GM12878 (cell line): Measurements from ENCODE around the gene GMDS. TPM values are rescaled to one million over a fixed set of nuclear protein-coding genes. Genes with fewer than 3 reads are reported as not detected.

Experiments used
- ATAC-seq: fragments of 200-7000 bp; cut with Tn5 transposase; 3 replicates; pipeline ENCODE4 v1.9.1; 2020; ENCODE audit warnings: mild to moderate bottlenecking, moderate library complexity
- BruUV-seq: library from RNA; stranded (reverse); fragments of 400-500 nt; replicated peaks from 2 replicates; lab custom pipeline; 2021; lab: Mats Ljungman, UMichigan
- CTCF ChIA-PET: fragments of 300-600 bp; sonication (Branson Sonifier 250); formaldehyde crosslinking; extraction: SDS; loops from one replicate; lab custom pipeline; 2021; ENCODE audit warnings: inconsistent platforms; lab: Yijun Ruan, JAX
- POLR2A ChIA-PET: fragments of 350-600 bp; formaldehyde crosslinking; extraction: SDS; loops from one replicate; lab custom pipeline; 2021; ENCODE audit warnings: inconsistent platforms; lab: Charles Lee
- RAD21 ChIA-PET: fragments of 300-600 bp; sonication (Branson Sonifier 250); formaldehyde crosslinking; loops from one replicate; lab custom pipeline; 2023; ENCODE audit warnings: antibody characterized with exemption; ENCODE audit not compliant: unreplicated experiment; lab: Charles Lee
- SMC1A ChIA-PET: fragments of 300-600 bp; sonication (Branson Sonifier 250); formaldehyde crosslinking; loops from one replicate; lab custom pipeline; 2023; ENCODE audit not compliant: unreplicated experiment, uncharacterized antibody; lab: Charles Lee
- DNase-seq: peaks from one replicate; pipeline ENCODE4 v3.0.0-alpha.2; 2011; ENCODE audit warnings: low read depth, low spot score
- FAIRE-seq: peaks from 3 replicates; lab custom pipeline; 2011; peaks lifted over from hg19 to GRCh38; lab: Jason Lieb, UNC
- H2AFZ ChIP-seq: 2 replicates; pipeline ENCODE4 v1.6.0; 2011; ENCODE audit warnings: low read depth, low read length, control low read depth; ENCODE audit not compliant: control insufficient read depth
- H3K27ac ChIP-seq: 2 replicates; pipeline ENCODE4 v1.5.1; 2011; ENCODE audit warnings: control low read depth; ENCODE audit not compliant: control insufficient read depth, insufficient read depth
- H3K27me3 ChIP-seq, 2 experiments: replicated peaks in 1 of 2; 2 replicates each; pipeline versions ENCODE4 v1.6.0 to v1.6.1; 2011; ENCODE audit warnings: low read length in 1 of 2; ENCODE audit not compliant: control insufficient read depth in 2 of 2, insufficient read depth in 2 of 2
- H3K36me3 ChIP-seq, 2 experiments: 2 replicates each; pipeline ENCODE4 v1.5.1; 2011; ENCODE audit warnings: low read length in 1 of 2; ENCODE audit not compliant: control insufficient read depth in 2 of 2, insufficient read depth in 2 of 2
- H3K4me1 ChIP-seq: 2 replicates; pipeline ENCODE4 v1.6.1; 2011; ENCODE audit warnings: mild to moderate bottlenecking, low read length, moderate library complexity, mixed read lengths; ENCODE audit not compliant: control insufficient read depth, insufficient read depth
- H3K4me2 ChIP-seq: 2 replicates; pipeline ENCODE4 v1.6.0; 2011; ENCODE audit warnings: control low read depth; ENCODE audit not compliant: control insufficient read depth, insufficient read depth
- H3K4me3 ChIP-seq: fragments of 200-600 bp; sonication (generic); 2 replicates; pipeline ENCODE4 v1.5.1; 2016
- H3K79me2 ChIP-seq: 2 replicates; pipeline ENCODE4 v1.6.0; 2011; ENCODE audit warnings: low read length; ENCODE audit not compliant: control insufficient read depth, insufficient read depth
- H3K9ac ChIP-seq: 2 replicates; pipeline ENCODE4 v1.8.0; 2011; ENCODE audit warnings: low read length, control low read depth, mixed read lengths; ENCODE audit not compliant: control insufficient read depth, insufficient read depth
- H3K9me3 ChIP-seq: replicated peaks from 3 replicates; pipeline ENCODE4 v1.5.1; 2011; ENCODE audit warnings: mild to moderate bottlenecking, low read length; ENCODE audit not compliant: control insufficient read depth, insufficient read depth
- H4K20me1 ChIP-seq: 2 replicates; pipeline ENCODE4 v1.6.0; 2011; ENCODE audit not compliant: control insufficient read depth, insufficient read depth
- EED ChIP-seq: sonication (generic); IDR thresholded peaks from 2 replicates; pipeline ENCODE4 v1.6.1; 2016; ENCODE audit warnings: antibody characterized with exemption, low read depth
- FOS ChIP-seq: IDR thresholded peaks from 3 replicates; pipeline ENCODE4 v1.6.1; 2011; ENCODE audit warnings: borderline replicate concordance; ENCODE audit not compliant: insufficient read length; ENCODE audit errors: extremely low read depth
- IKZF1 ChIP-seq: fragments of 450-650 bp; conservative IDR thresholded peaks from 2 replicates; pipeline ENCODE4 v1.6.1; 2017; ENCODE audit warnings: antibody characterized with exemption, mild to moderate bottlenecking
- LARP7 ChIP-seq: fragments of 450-650 bp; IDR thresholded peaks from 2 replicates; pipeline ENCODE4 v1.6.1; 2017; ENCODE audit warnings: mild to moderate bottlenecking
- MTA3 ChIP-seq: IDR thresholded peaks from 2 replicates; pipeline ENCODE4 v1.6.1; 2012; ENCODE audit warnings: low read length, inconsistent platforms, borderline replicate concordance
- RAD51 ChIP-seq: fragments of 450-650 bp; IDR thresholded peaks from 2 replicates; pipeline ENCODE4 v1.6.1; 2016; ENCODE audit warnings: moderate library complexity, mild to moderate bottlenecking, inconsistent platforms
- ZNF274 ChIP-seq: IDR thresholded peaks from one replicate; pipeline ENCODE4 v1.8.0; 2011; ENCODE audit not compliant: insufficient read length, insufficient read depth
- WGBS: methylation state at CpG from one replicate; pipeline ENCODE4 v1.1.6; 2016; ENCODE audit warnings: low lambda C conversion rate; ENCODE audit not compliant: insufficient replicate concordance, insufficient coverage; ENCODE audit errors: missing lambda C conversion rate; 5-methylcytosine and 5-hydroxymethylcytosine counted together
- in situ Hi-C: fragments of 300-500 bp; cut with MboI; formaldehyde crosslinking; loops from 9 replicates; pipeline ENCODE4 v1.14.3; 2018; ENCODE audit warnings: mixed read lengths
- intact Hi-C: fragments of 100-400 bp; cut with micrococcal nuclease; formaldehyde crosslinking; loops from one replicate; pipeline ENCODE4 v1.14.2; 2022; ENCODE audit not compliant: unreplicated experiment
- polyA plus RNA-seq, 11 experiments: library from polyadenylated mRNA; depleted of rRNA in 4 of 11; unstranded in 6 of 11; stranded (reverse) in 5 of 11; fragments of >200 nt; fragmentation: Nextera tagmentation in 4 of 11; fragmentation: Illumina TruSeq in 1 of 11; extraction: Ambion mirVana in 4 of 11; extraction: Trizol in 1 of 11; gene quantifications; 1 replicate in 1 of 11; 2 replicates in 10 of 11; pipeline versions ENCODE4 v1.2.1 to v1.2.3, GENCODE V29; 2011 to 2016; ENCODE audit warnings: inconsistent platforms in 2 of 11, missing spikeins in 2 of 11, low read depth in 1 of 11
- total RNA-seq, 4 experiments: library from RNA; depleted of rRNA in 3 of 4; stranded (reverse); fragments of >200 nt in 3 of 4; fragmentation: Illumina TruSeq in 1 of 4; extraction: Trizol in 1 of 4; gene quantifications; 2 replicates each; pipeline versions ENCODE4 v1.2.1 to v1.2.3, GENCODE V29; 2013 to 2021
- TF ChIP-seq, protein P1 (sequence below): IDR thresholded peaks from 2 replicates; pipeline ENCODE4 v1.6.1; 2012; ENCODE audit warnings: mild to moderate bottlenecking, low read depth, low read length

Gene GMDS
- total and polyA plus RNA-seq, 10 of the 15 experiments (the other 5 are each of a cell fraction or from before 2014, with no cell fraction given) = 0.61 to 53.8 (median 29.3) TPM

DNA sequence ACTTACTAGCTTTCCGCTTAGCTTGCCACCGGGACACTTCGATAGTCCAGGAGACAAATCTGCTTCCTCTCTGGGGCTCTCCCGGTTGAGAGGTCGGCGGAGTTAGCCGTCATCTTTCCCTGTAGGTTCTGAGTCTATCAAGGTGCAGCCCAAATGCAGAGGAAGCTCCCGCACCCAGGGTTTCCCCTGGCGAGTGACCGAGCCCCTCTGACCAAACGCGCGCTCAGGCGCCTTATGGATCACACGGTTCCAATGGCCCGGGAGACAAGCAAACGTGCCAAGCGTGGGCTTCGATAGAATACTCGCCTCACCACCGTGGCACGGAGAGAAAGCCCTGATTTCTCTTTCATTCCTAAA, 651.5 kb downstream of the GMDS start (continued):
- TF ChIP-seq LARP7 = no peak

GRCh38 chr6:1593286-1593957, 652.0 kb downstream of the GMDS start:
- FAIRE-seq (no peak), DNase-seq (no peak)
- in situ Hi-C loops (loop anchor here (5.0 to 25.0 kb wide), 3 partner anchors 759 to 1344 kb away; partner anchors contain the start of gene MYLK4), intact Hi-C loops (loop anchor here (10.0 kb wide), 1 partner anchor 851 kb away; no protein-coding TSS in a partner anchor)
- H2AFZ ChIP-seq = no peak overlapping the region
- no peak overlapping the region for H3K4me3 ChIP-seq
- 51% methylated on average over 20 of the region's 20 CpGs for WGBS
- no peak overlapping the region for H3K4me2 ChIP-seq
- SMC1A ChIA-PET = interaction anchor here (0.6 kb wide), 1 partner anchor 72 kb away, joined by 3 read pairs; no protein-coding TSS in a partner anchor
- H3K27me3 ChIP-seq = peaks cover 0 to 1% of the 10 kb centered on the region in 2 experiments; a peak in 1 of 4 replicates
- TF ChIP-seq FOS = no peak
- no peak for TF ChIP-seq ZNF274
- no peak for TF ChIP-seq RAD51
- TF ChIP-seq MTA3 = no peak
- no peak for TF ChIP-seq IKZF1
- TF ChIP-seq EED = no peak
- TF ChIP-seq, protein P1, sequence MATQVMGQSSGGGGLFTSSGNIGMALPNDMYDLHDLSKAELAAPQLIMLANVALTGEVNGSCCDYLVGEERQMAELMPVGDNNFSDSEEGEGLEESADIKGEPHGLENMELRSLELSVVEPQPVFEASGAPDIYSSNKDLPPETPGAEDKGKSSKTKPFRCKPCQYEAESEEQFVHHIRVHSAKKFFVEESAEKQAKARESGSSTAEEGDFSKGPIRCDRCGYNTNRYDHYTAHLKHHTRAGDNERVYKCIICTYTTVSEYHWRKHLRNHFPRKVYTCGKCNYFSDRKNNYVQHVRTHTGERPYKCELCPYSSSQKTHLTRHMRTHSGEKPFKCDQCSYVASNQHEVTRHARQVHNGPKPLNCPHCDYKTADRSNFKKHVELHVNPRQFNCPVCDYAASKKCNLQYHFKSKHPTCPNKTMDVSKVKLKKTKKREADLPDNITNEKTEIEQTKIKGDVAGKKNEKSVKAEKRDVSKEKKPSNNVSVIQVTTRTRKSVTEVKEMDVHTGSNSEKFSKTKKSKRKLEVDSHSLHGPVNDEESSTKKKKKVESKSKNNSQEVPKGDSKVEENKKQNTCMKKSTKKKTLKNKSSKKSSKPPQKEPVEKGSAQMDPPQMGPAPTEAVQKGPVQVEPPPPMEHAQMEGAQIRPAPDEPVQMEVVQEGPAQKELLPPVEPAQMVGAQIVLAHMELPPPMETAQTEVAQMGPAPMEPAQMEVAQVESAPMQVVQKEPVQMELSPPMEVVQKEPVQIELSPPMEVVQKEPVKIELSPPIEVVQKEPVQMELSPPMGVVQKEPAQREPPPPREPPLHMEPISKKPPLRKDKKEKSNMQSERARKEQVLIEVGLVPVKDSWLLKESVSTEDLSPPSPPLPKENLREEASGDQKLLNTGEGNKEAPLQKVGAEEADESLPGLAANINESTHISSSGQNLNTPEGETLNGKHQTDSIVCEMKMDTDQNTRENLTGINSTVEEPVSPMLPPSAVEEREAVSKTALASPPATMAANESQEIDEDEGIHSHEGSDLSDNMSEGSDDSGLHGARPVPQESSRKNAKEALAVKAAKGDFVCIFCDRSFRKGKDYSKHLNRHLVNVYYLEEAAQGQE = no peak
- TF ChIP-seq, all 136 proteins: peak for 0
- ChIA-PET CTCF (interaction anchor here (1.7 kb wide), 1 partner anchor 1042 kb away, joined by 8 read pairs; no protein-coding TSS in a partner anchor), RAD21 (no interaction called here), POLR2A (no interaction called here)
- H3K9me3 ChIP-seq = no peaks in the 10 kb centered on the region; the same call in 2 of the 3 replicates
- no peaks in the 10 kb centered on the region for H3K4me1 ChIP-seq
- H3K79me2 ChIP-seq = no peaks in the 10 kb centered on the region
- H3K9ac ChIP-seq = no peak overlapping the region
- no peak for ATAC-seq
- no peaks in the 10 kb centered on the region for H4K20me1 ChIP-seq
- BruUV-seq = no TSS peak
- H3K36me3 ChIP-seq = no peaks in the 10 kb centered on the region
- H3K27ac ChIP-seq = no peak overlapping the region
